Stimulated activated naive CD8-positive, alpha-beta T cell treated with anti-CD3 and anti-CD28 coated beads, Interleukin-15, Interleukin-2, amounts not matched to agents 100 ng/mL and 50 ng/mL, for 24 hours (primary cell): ENCODE results near the gene KCTD2.
"Not testable (repeated sequence)": the region's sequence is repeated elsewhere in the genome, so short reads cannot be mapped to it uniquely, and the experiment has no call there.

ENCODE experiments used
- H3K27ac Mint-ChIP-seq: one replicate; pipeline ENCODE4 v1.8.0; 2021; ENCODE audit warnings: mild to moderate bottlenecking, mixed read lengths
- H3K27me3 Mint-ChIP-seq: one replicate; pipeline ENCODE4 v1.8.0; 2021; ENCODE audit warnings: mixed read lengths
- H3K36me3 Mint-ChIP-seq: one replicate; pipeline ENCODE4 v1.8.0; 2021; ENCODE audit warnings: low read depth, mixed read lengths
- H3K4me1 Mint-ChIP-seq: one replicate; pipeline ENCODE4 v1.8.0; 2021; ENCODE audit warnings: low read depth, mixed read lengths
- H3K4me3 Mint-ChIP-seq: one replicate; pipeline ENCODE4 v1.8.0; 2021; ENCODE audit warnings: mild to moderate bottlenecking, mixed read lengths
- H3K9me3 Mint-ChIP-seq: one replicate; pipeline ENCODE4 v1.8.0; 2021; ENCODE audit warnings: mixed read lengths

KCTD2 gene

DNA sequence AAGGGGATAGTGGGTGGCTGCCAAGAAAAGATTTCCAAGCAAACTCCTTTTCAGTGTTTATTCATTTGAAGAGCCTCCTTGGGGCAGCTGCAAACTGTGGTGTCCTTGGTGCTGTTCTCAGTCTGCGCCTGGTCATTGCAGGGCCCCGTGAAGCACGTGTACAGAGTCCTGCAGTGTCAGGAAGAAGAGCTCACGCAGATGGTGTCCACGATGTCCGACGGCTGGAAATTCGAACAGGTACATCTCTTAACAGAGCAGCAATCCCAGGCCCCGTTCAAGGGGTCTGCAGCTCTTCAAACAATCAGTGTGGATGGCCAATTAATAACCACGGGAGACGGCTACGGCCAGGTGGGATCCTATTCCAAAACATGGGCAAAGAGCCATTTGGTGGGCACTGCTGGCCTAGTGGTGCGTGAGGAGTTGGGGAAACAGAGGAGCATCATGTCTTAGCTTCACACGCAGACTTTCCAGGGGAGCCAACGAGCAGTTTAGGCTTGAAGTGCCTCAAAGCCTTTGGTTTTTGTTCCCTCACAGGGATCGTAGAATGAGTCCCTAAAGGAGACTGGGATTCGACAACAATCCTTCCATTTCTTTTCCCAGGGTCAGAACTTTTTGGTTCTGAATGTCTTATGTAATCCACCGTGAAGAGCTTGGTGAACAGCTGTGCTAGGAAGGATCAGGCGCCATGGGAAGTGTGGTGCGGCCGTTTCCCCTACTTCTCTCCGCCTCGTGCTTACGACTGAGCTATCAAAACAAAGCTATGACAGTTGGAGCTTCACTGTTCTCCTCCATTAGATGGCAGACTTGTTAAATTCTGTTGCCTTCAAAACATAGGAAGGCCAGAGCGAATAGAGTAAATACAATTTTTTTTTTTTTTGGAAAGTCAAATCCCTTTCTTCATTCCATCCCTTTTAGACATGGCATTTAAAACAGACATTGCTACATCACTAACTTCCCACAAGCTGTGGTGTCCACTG lies 12.6 kb downstream of the KCTD2 start:
- Mint-ChIP-seq H3K4me3 (no peak overlapping the region), H3K4me1 (peaks cover 8% of the 10 kb centered on the region), H3K36me3 (peaks cover 43% of the 10 kb centered on the region), H3K27me3 (no peaks in the 10 kb centered on the region), H3K27ac (no peak overlapping the region), H3K9me3 (no peaks in the 10 kb centered on the region)

DNA sequence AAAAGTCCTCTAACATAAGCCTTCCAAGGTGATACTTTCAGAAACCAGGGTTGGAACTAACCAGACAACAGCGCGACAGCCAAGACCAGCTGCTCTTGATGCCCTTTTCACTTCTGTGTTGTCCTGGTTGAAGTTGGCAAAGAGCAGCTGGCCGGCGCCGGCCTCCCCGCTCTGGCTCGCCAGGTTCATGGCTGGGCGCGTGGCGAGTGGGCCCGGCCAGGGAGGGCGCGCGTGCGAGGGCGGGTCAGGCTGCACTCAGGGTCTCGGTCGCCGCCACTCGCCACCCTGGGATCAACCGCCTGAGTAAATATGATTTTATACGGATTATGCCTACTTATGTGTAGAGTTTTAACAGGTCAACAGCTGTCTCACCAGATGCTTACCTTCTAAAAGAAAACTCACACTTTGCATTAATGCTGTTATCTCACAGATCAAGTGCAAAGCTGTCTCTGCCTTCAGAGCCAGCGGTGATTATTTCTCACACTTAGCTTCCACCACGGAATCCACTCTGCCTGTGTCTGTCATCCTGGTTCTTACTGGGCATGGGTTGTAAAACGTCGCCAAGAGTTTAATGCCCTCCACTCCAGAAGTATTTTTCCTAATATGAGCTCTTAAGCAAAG lies 13.5 kb downstream of the KCTD2 start:
- Mint-ChIP-seq H3K27ac (no peak overlapping the region), H3K36me3 (peaks cover 47% of the 10 kb centered on the region), H3K4me3 (no peak overlapping the region), H3K27me3 (no peaks in the 10 kb centered on the region), H3K4me1 (peaks cover 16% of the 10 kb centered on the region), H3K9me3 (no peaks in the 10 kb centered on the region)

GRCh38 chr17:75061055-75061438 lies 14.0 kb downstream of the KCTD2 start:
- Mint-ChIP-seq H3K4me3 (no peak overlapping the region), H3K27ac (no peak overlapping the region), H3K36me3 (peaks cover 43% of the 10 kb centered on the region), H3K4me1 (peaks cover 21% of the 10 kb centered on the region), H3K27me3 (no peaks in the 10 kb centered on the region), H3K9me3 (no peaks in the 10 kb centered on the region)

DNA sequence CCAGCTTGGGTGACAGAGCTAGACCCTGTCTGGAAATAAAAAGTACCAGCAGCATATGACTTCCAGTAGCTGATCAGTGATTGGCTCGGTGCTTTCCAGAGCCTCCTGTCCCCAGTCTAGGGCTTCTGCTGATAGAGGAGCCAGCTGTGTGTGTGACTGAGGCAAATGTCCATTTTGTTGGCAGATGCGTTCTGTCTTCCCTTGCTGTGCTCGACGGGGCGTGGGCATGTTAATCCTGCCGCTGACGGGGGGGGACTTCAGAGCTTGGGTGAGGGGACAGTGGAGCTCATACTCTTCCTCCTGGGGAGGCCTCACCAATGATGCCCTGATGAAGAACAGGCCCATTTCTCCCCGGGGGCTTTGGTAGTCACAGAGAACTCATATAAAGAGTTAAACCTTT lies 14.6 kb downstream of the KCTD2 start:
- Mint-ChIP-seq H3K9me3 (no peaks in the 10 kb centered on the region), H3K36me3 (peaks cover 37% of the 10 kb centered on the region), H3K4me1 (peaks cover 27% of the 10 kb centered on the region), H3K4me3 (no peak overlapping the region), H3K27ac (no peak overlapping the region), H3K27me3 (no peaks in the 10 kb centered on the region)

DNA sequence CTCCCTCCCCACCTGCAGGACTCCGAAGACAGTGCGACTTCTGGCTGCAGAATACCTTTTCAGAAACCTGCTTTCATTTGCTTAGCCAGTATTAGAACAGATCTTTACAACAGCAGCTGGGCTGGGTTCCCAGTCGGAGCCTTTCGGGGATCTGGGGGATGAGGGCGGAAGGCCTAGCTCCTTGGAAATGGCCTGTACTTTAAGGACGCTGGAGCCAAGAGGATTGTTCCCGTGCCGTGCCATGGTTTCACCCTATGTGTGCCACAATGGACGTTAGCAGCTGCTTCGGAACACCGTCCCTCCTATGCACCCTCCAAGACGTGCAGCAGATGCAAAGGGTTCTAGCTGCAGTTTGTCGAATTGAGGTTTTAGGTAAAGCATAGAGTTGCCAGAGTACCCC lies 16.2 kb downstream of the KCTD2 start:
- peaks cover 42% of the 10 kb centered on the region for H3K4me1 Mint-ChIP-seq
- no peak overlapping the region for H3K27ac Mint-ChIP-seq

GRCh38 chr17:75063626-75064025 lies 16.6 kb downstream of the KCTD2 start:
- no peaks in the 10 kb centered on the region for H3K27me3 Mint-ChIP-seq
- H3K9me3 Mint-ChIP-seq: no peaks in the 10 kb centered on the region
- peaks cover 42% of the 10 kb centered on the region for H3K4me1 Mint-ChIP-seq
- no peak overlapping the region for H3K27ac Mint-ChIP-seq
- H3K36me3 Mint-ChIP-seq: peaks cover 37% of the 10 kb centered on the region
- no peak overlapping the region for H3K4me3 Mint-ChIP-seq

More for the DNA sequence above, 16.2 kb downstream of the KCTD2 start:
- peaks cover 37% of the 10 kb centered on the region for H3K36me3 Mint-ChIP-seq
- no peak overlapping the region for H3K4me3 Mint-ChIP-seq
- no peaks in the 10 kb centered on the region for H3K27me3 Mint-ChIP-seq
- no peaks in the 10 kb centered on the region for H3K9me3 Mint-ChIP-seq

DNA sequence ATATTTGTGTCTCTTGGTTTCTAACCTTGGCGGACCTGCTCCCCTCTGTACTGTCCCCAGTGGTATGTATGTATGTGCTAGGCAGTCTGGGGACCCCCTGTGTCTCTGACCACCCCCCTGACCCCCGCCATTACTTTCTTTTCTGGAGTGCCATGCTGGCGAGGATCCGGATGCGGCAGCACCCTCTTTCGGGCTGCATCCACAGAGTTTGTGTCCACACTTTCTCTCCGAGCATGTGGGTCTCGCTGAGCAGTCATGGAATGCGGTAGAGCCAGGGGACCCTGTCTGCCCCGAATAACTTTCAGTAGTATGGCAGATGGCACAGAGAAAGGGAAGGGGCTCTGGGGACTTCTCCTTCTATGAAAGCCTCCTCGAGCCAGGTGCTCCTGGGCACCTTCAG lies 17.0 kb downstream of the KCTD2 start:
- no peaks in the 10 kb centered on the region for H3K9me3 Mint-ChIP-seq
- H3K27ac Mint-ChIP-seq: no peak overlapping the region
- no peak overlapping the region for H3K4me3 Mint-ChIP-seq
- H3K4me1 Mint-ChIP-seq: peaks cover 46% of the 10 kb centered on the region
- H3K36me3 Mint-ChIP-seq: peaks cover 37% of the 10 kb centered on the region
- H3K27me3 Mint-ChIP-seq: no peaks in the 10 kb centered on the region

GRCh38 chr17:75064460-75064859 lies 17.4 kb downstream of the KCTD2 start:
- Mint-ChIP-seq H3K9me3 (no peaks in the 10 kb centered on the region), H3K4me3 (no peak overlapping the region), H3K4me1 (peaks cover 45% of the 10 kb centered on the region), H3K27ac (peak overlapping the region; percentile 68), H3K27me3 (no peaks in the 10 kb centered on the region), H3K36me3 (peaks cover 35% of the 10 kb centered on the region)

- peaks cover 30% of the 10 kb centered on the region for H3K36me3 Mint-ChIP-seq
- peak overlapping the region; percentile 79 for H3K27ac Mint-ChIP-seq
- H3K4me1 Mint-ChIP-seq: peaks cover 40% of the 10 kb centered on the region
- H3K4me3 Mint-ChIP-seq: peak overlapping the region; percentile 47
- H3K9me3 Mint-ChIP-seq: no peaks in the 10 kb centered on the region
- H3K27me3 Mint-ChIP-seq: no peaks in the 10 kb centered on the region
These were observed 18.0 kb downstream of the KCTD2 start for GRCh38 chr17:75064867-75065561.

DNA sequence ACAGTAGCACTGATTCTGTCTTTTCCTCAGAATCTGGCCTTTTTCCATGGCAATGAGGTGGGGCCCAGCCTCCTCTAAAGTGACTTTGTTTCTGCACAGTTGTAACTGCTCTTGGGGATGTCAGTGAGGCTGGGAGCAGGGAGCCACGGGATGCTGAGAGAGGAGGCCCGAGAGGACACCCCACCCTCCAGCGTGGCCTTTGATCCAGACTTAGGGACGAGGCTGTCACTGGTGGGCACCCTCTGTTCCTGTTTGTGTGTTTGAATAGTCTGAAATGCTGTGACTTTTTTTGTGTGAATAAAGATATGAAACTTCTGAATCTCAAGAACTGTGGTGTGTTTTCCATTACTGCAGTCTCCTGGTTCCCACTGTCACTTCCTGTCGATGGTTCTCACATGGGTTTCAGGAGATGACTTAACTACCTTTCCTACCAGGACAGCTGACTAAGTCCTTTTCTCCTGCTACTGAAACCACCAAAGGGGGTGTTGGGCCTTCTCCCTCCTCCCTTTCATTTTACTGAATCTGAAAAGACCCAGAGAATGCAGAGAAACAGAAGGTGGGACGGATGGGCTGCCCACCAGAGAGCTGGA lies 18.6 kb downstream of the KCTD2 start:
- H3K36me3 Mint-ChIP-seq: peaks cover 27% of the 10 kb centered on the region
- H3K4me1 Mint-ChIP-seq: peaks cover 40% of the 10 kb centered on the region
- H3K9me3 Mint-ChIP-seq: no peaks in the 10 kb centered on the region
- H3K4me3 Mint-ChIP-seq: peak overlapping the region; percentile 47
- H3K27me3 Mint-ChIP-seq: no peaks in the 10 kb centered on the region
- peak overlapping the region; percentile 79 for H3K27ac Mint-ChIP-seq

DNA sequence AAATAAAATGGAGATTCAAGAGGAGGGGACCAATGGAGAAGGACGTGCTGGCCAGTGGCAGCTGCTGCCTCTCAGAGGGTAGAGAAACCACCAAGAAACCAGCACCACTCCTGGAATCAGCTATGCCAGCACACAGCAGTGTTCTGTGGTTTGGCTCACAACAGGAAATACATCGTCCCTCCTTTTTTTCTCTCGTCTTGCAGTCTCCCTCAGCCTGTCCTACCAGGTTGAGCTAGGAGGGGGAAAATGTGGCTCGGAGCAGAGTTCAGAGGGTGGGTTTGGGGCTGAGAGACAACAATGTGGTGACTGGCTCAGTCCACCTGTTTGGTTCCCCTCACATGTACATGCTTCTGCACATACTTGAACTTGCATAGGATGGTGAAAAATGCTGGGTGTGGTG lies 20.8 kb downstream of the KCTD2 start:
- H3K27ac Mint-ChIP-seq: peak overlapping the region; percentile 23
- peaks cover 17% of the 10 kb centered on the region for H3K36me3 Mint-ChIP-seq
- H3K9me3 Mint-ChIP-seq: no peaks in the 10 kb centered on the region
- H3K4me3 Mint-ChIP-seq: no peak overlapping the region
- H3K27me3 Mint-ChIP-seq: no peaks in the 10 kb centered on the region
- peaks cover 40% of the 10 kb centered on the region for H3K4me1 Mint-ChIP-seq

GRCh38 chr17:75068750-75069149 lies 21.7 kb downstream of the KCTD2 start:
- H3K27me3 Mint-ChIP-seq: no peaks in the 10 kb centered on the region

GRCh38 chr17:75069783-75070182 lies 22.8 kb downstream of the KCTD2 start:
- peaks cover 37% of the 10 kb centered on the region for H3K4me1 Mint-ChIP-seq
- no peaks in the 10 kb centered on the region for H3K9me3 Mint-ChIP-seq
- no peak overlapping the region for H3K27ac Mint-ChIP-seq
- peaks cover 3% of the 10 kb centered on the region for H3K36me3 Mint-ChIP-seq
- no peaks in the 10 kb centered on the region for H3K27me3 Mint-ChIP-seq
- no peak overlapping the region for H3K4me3 Mint-ChIP-seq

More at GRCh38 chr17:75068750-75069149, 21.7 kb downstream of the KCTD2 start:
- peaks cover 13% of the 10 kb centered on the region for H3K36me3 Mint-ChIP-seq
- no peaks in the 10 kb centered on the region for H3K9me3 Mint-ChIP-seq
- H3K4me3 Mint-ChIP-seq: no peak overlapping the region
- H3K27ac Mint-ChIP-seq: peak overlapping the region; percentile 17
- H3K4me1 Mint-ChIP-seq: peaks cover 40% of the 10 kb centered on the region

- peaks cover 20% of the 10 kb centered on the region for H3K4me1 Mint-ChIP-seq
- not testable (repeated sequence) for H3K27me3 Mint-ChIP-seq, H3K36me3 Mint-ChIP-seq, H3K9me3 Mint-ChIP-seq, H3K27ac Mint-ChIP-seq, H3K4me3 Mint-ChIP-seq
These were observed 24.6 kb downstream of the KCTD2 start for GRCh38 chr17:75071478-75072271.
